Psoas muscle (tissue), 8 donors: ENCODE data around the gene DVL1. TPM values are rescaled to one million over a fixed set of nuclear protein-coding genes. Genes with fewer than 3 reads are reported as not detected.

ENCODE experiments used
- ATAC-seq, 4 donors: fragments of 200-7000 bp; cut with Tn5 transposase; one replicate each; pipeline ENCODE4 v1.9.1; 2020; ENCODE audit warnings: moderate library complexity in 3 of 4, mild to moderate bottlenecking in 2 of 4
- DNase-seq, 2 donors: peaks; one replicate each; pipeline ENCODE4 v3.0.0-alpha.2; 2020
- H3K27ac ChIP-seq: fragments of 200-600 bp; one replicate; pipeline ENCODE4 v1.8.0; 2022
- H3K27me3 ChIP-seq, 3 donors: fragments of 200-600 bp in 1 of 3; one replicate each; pipeline versions ENCODE4 v1.6.1 to v1.8.0; 2013 to 2022; ENCODE audit warnings: low read length in 2 of 3, mild to moderate bottlenecking in 2 of 3, moderate library complexity in 1 of 3; ENCODE audit not compliant: insufficient read depth in 3 of 3
- H3K36me3 ChIP-seq, 2 donors: fragments of 200-600 bp in 1 of 2; one replicate each; pipeline versions ENCODE4 v1.6.1 to v1.8.0; 2013 to 2022; ENCODE audit warnings: low read depth in 1 of 2, mild to moderate bottlenecking in 1 of 2, moderate library complexity in 1 of 2; ENCODE audit not compliant: insufficient read depth in 1 of 2
- H3K4me1 ChIP-seq: fragments of 200-600 bp; one replicate; pipeline ENCODE4 v1.8.0; 2022
- H3K4me3 ChIP-seq: fragments of 200-600 bp; one replicate; pipeline ENCODE4 v1.8.0; 2022; ENCODE audit warnings: mild to moderate bottlenecking
- H3K9me3 ChIP-seq: fragments of 200-600 bp; one replicate; pipeline ENCODE4 v1.8.0; 2022
- WGBS, 3 donors: extraction: QIAGEN DNeasy Blood & Tissue Kit; methylation state at CpG; one replicate each; pipeline versions ENCODE4 v1.1.6 to v1.1.7; 2013; 5-methylcytosine and 5-hydroxymethylcytosine counted together
- intact Hi-C, 2 donors: fragments of 100-400 bp; cut with DNase I; formaldehyde crosslinking; loops; one replicate each; pipeline versions ENCODE4 v1.11.0 to v1.14.2; 2022
- polyA plus RNA-seq, 3 donors: library from polyadenylated mRNA; stranded (reverse); fragments of 200-250 nt; gene quantifications; one replicate each; pipeline ENCODE4 v1.2.3, GENCODE V29; 2013
- total RNA-seq, 4 donors: library from RNA; stranded (reverse); fragmentation: NEBNext Ultra II Directional in 2 of 4; extraction: Animal tissue kit (Norgen Biotek cat#: 25700) in 2 of 4; gene quantifications; one replicate each; pipeline versions ENCODE4 v1.2.1 to v1.2.4, GENCODE V29; 2021 to 2023
- TF ChIP-seq, protein P1 (sequence below): fragments of 200-600 bp; IDR thresholded peaks from one replicate; pipeline ENCODE4 v1.8.0; 2022; ENCODE audit warnings: antibody characterized with exemption
- donor health status: healthy with polysubstance abuse.
- donor health status: DM: no; HTN: no; CAD: no; lungs with moderate emphysema.
- donor health status: Bipolar disorder and iron deficiency.
- donor health status: healthy.
- donor health status: DM: yes; HTN: yes; CAD: no.
- donor health status: DM: no; HTN: no; CAD: no.
- donor health status: DM: no; HTN: no; CAD: no.
- donor health status: DM: yes; HTN: yes; CAD: no.

The DVL1 gene
- total and polyA plus RNA-seq, 7 donors, result 162 to 215 (median 208) TPM

DNA sequence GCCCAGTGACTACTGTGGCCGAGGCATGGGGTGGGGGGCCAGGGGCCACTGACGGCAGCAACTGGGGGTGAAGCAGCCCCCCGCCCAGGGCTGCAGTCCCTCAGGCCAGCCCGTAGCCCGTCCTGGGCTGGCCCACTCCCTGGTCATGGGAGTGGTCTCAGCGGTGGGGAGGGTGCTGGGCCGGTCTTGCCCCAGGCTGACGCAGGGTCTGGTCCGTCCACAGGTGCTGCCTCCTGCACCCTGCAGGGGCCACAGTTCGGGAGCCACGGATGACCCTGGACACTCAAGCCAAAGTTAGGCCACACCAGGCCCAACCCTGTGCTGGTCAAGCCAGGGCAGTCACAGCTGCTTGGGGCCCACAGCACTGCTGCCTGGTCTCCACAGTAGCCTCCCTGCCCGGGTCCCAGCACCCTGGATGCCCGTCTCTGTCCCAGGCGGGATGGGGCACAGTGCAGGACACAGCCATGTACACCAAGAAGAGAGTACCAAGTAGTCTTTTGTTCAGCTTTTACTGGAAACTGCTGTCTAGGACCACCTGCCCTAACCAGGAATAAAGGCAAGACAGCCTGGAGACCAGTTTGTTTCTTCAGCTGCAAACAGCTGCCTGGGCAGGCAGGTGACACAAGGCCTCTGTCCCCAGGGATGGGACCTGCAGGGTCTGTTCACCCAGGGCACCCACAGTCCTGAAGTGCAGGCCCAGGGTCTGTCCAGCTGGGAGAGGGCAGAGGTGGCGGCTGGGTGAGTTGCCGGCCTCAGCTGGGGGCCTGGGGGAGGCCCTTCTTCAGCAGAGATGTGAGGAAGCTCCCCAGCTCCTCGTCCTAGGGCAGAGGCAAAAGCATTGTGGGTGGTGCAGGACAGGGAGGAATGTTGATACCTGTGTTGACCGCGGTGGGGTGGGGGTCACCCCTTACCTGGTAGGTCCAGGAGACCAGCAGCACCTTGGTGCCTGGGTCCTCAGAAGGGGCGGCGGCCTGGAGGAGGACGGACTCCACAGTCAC lies 37.8 kb downstream of the DVL1 start:
- TF ChIP-seq, protein P1, sequence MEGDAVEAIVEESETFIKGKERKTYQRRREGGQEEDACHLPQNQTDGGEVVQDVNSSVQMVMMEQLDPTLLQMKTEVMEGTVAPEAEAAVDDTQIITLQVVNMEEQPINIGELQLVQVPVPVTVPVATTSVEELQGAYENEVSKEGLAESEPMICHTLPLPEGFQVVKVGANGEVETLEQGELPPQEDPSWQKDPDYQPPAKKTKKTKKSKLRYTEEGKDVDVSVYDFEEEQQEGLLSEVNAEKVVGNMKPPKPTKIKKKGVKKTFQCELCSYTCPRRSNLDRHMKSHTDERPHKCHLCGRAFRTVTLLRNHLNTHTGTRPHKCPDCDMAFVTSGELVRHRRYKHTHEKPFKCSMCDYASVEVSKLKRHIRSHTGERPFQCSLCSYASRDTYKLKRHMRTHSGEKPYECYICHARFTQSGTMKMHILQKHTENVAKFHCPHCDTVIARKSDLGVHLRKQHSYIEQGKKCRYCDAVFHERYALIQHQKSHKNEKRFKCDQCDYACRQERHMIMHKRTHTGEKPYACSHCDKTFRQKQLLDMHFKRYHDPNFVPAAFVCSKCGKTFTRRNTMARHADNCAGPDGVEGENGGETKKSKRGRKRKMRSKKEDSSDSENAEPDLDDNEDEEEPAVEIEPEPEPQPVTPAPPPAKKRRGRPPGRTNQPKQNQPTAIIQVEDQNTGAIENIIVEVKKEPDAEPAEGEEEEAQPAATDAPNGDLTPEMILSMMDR, result no peak
- Histone ChIP-seq H3K36me3 (peaks cover 7 to 62% of the 10 kb centered on the region in 2 donors), H3K27ac (peak overlapping the region; percentile 9), H3K9me3 (no peaks in the 10 kb centered on the region), H3K27me3 (no peaks in the 10 kb centered on the region), H3K4me1 (peaks cover 19% of the 10 kb centered on the region), H3K4me3 (no peak overlapping the region)
- DNase-seq (no peak), ATAC-seq (no peak)
- WGBS, 3 donors, result 81 to 86% (median 85%) methylated on average over 22 of the region's 22 CpGs
- intact Hi-C loops, result no loop called here

DNA sequence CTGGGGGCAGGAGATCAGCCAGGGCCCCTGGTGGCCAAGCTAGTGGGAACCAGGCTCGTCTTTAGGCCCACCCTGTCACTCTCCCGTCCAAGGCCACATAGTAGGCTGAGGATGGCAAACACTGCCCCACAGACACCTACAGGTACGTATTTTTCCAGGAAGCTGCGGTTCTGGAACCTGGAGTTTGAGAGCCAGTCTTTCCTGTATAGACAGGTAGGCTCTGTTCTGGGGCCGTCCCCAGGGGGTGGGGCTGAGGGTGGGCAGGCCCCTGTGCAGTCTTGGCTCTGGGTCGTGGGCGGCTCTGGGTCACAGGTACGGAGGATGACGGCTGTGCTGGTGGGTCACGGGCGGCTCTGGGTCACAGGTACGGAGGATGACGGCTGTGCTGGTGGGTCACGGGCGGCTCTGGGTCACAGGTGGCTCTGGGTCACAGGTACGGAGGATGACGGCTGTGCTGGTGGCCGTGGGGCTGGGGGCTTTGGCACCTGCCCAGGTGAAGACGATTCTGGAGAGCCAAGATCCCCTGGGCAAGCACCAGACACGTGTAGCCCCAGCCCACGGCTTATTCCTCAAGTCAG lies 38.7 kb downstream of the DVL1 start:
- H3K4me3 ChIP-seq, result no peak overlapping the region
- intact Hi-C loops, result no loop called here
- DNase-seq (no peak), ATAC-seq (no peak)
- no peak overlapping the region for H3K27ac ChIP-seq
- H3K27me3 ChIP-seq, result no peaks in the 10 kb centered on the region
- no peaks in the 10 kb centered on the region for H3K9me3 ChIP-seq
- WGBS, 3 donors, result 77 to 86% (median 84%) methylated on average over 21 of the region's 21 CpGs
- peaks cover 28% of the 10 kb centered on the region for H3K4me1 ChIP-seq
- peaks cover 7 to 56% of the 10 kb centered on the region in 2 donors for H3K36me3 ChIP-seq
- TF ChIP-seq, protein P1, result no peak

DNA sequence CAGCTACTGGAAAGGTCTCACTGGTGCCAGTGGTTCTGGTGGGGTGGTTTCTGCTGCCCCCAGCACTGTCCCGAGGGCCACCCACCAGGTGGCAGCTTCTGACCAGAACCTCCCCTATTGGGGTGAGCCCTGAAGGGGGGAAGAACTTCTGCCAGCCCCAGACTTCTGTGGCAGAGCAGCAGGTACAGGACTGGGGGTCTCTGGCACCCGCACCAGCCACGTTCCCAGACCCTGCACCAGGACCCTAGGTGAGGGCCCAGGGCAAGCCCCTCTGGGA lies 39.2 kb downstream of the DVL1 start:
- 59 to 86% (median 79%) methylated on average over 3 of the region's 3 CpGs for WGBS, 3 donors
- Histone ChIP-seq H3K4me1 (peaks cover 33% of the 10 kb centered on the region), H3K27me3 (no peaks in the 10 kb centered on the region), H3K27ac (peak overlapping the region; percentile 97), H3K9me3 (no peaks in the 10 kb centered on the region), H3K4me3 (peak overlapping the region; percentile 93), H3K36me3 (peaks cover 7 to 52% of the 10 kb centered on the region in 2 donors)
- no peak for DNase-seq
- ATAC-seq, result no peak
- TF ChIP-seq, protein P1, result no peak
- intact Hi-C loops, result no loop called here

DNA sequence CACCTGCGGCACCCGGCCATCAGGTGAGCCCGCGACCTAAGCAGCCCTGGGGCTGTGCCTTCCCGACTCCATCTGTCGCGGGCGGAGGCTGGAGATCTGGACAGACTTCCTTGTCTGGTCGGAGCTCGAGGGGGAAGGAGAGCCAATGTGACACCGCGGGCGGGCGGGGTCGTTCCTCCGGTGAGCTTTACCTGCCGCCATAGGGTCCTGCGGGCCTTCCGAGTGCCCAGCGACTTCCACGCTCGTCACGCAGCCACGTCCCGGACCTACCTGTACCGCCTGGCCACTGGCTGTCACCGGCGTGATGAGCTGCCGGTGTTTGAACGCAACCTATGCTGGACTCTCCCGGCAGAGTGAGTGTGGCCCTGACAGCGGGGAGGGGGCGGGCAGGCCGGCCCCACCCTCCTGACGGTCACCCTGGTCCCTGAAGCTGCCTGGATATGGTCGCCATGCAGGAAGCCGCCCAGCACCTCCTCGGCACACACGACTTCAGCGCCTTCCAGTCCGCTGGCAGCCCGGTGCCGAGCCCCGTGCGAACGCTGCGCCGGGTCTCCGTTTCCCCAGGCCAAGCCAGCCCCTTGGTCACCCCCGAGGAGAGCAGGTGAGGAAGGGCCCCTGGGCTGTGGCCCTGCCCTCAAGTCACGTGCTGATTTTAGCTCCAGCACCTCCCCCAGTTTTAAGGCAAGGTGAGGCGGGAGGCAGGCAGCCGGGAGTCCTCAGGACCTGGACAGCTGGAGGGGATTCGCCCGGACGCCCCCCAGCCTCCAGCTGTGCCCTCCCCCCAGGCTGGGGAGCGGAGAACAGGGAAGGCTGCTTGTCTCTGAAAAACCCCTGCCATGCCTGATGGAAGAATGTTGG lies 39.7 kb downstream of the DVL1 start:
- TF ChIP-seq, protein P1, result no peak
- intact Hi-C loops, result loop anchor here in 1 of 2 donors (5.0 kb wide), 1 partner anchor 38 kb away; the partner anchor contains the start of gene DVL1
- WGBS, 3 donors, result 35 to 40% (median 36%) methylated on average over 54 to 57 of the region's 57 CpGs
- H3K9me3 ChIP-seq, result no peaks in the 10 kb centered on the region
- H3K4me3 ChIP-seq, result peak overlapping the region; percentile 93
- H3K27ac ChIP-seq, result peak overlapping the region; percentile 97
- peaks cover 5 to 47% of the 10 kb centered on the region in 2 donors for H3K36me3 ChIP-seq
- peaks cover 39% of the 10 kb centered on the region for H3K4me1 ChIP-seq
- ATAC-seq (no peak), DNase-seq (peak in 1 of 2 donors; percentile 56)
- no peaks in the 10 kb centered on the region for H3K27me3 ChIP-seq
